ENCODE data around the gene ACP2.

- no peak for TF ChIP-seq CTCF (IDR thresholded peaks at IDR 0.05; ENCODE audit: low read length)
- no peak for TF ChIP-seq EZH2 (optimal IDR thresholded peaks at IDR 0.05; ENCODE audit: low read depth, low read length)
Measured at GRCh38 chr11:47258317-47258902, 9.8 kb upstream of the ACP2 start.
